GM23248 (cell line): ENCODE measurements around the gene ACP3.
"Not testable (repeated sequence)": the region's sequence is repeated elsewhere in the genome, so short reads cannot be mapped to it uniquely, and the experiment has no call there.

Source experiments
- EZH2 ChIP-seq: fragments of 200-600 bp; sonication (generic); IDR thresholded peaks from 2 replicates; pipeline ENCODE4 v1.6.1; 2018; ENCODE audit warnings: antibody characterized with exemption, mild to moderate bottlenecking; ENCODE audit not compliant: insufficient read depth, poor library complexity, severe bottlenecking
- EZH2phosphoT487 ChIP-seq: fragments of 200-600 bp; sonication (generic); IDR thresholded peaks from 2 replicates; pipeline ENCODE4 v1.6.1; 2018; ENCODE audit warnings: antibody characterized with exemption, moderate library complexity, mild to moderate bottlenecking, low read depth; ENCODE audit not compliant: insufficient read depth

DNA sequence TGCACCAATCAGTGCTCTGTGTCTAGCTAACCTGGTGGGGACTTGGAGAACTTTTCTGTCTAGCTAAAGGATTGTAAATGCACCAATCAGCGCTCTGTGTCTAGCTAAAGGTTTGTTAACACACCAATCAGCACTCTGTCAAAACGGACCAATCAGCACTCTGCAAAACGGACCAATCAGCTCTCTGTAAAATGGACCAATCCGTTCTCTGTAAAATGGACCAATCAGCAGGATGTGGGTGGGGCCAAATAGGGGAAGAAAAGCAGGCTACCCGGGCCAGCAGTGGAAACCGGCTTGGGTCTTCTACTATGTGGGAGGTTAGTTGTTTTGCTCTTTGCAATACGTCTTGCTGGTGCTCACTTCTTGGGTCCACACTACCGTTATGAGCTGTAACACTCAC lies 79.6 kb downstream of the ACP3 start:
- not testable (repeated sequence) for TF ChIP-seq EZH2phosphoT487, EZH2
